Activated naive CD4-positive, alpha-beta T cell treated with anti-CD3 and anti-CD28 coated beads, Interleukin-2, amount 10 ng/mL, durations not matched to agents 7 days and 5 days (primary cell): ENCODE measurements around the gene NR4A2.

Experiments
- CTCF ChIA-PET: fragments of 350-600 bp; sonication (Branson Sonifier 250); formaldehyde crosslinking; loops from one replicate; lab custom pipeline; 2021; ENCODE audit warnings: antibody characterized with exemption; lab: Charles Lee
- DNase-seq: peaks from one replicate; pipeline ENCODE4 v3.0.0-alpha.2; 2020
- H3K27ac Mint-ChIP-seq: one replicate; pipeline ENCODE4 v1.8.0; 2021; ENCODE audit warnings: mild to moderate bottlenecking, moderate library complexity, mixed read lengths
- H3K27me3 Mint-ChIP-seq: one replicate; pipeline ENCODE4 v1.8.0; 2021; ENCODE audit warnings: mild to moderate bottlenecking, mixed read lengths
- H3K36me3 Mint-ChIP-seq: one replicate; pipeline ENCODE4 v1.8.0; 2021; ENCODE audit warnings: mixed read lengths
- H3K4me1 Mint-ChIP-seq: one replicate; pipeline ENCODE4 v1.8.0; 2021; ENCODE audit warnings: mixed read lengths
- H3K4me3 Mint-ChIP-seq: one replicate; pipeline ENCODE4 v1.8.0; 2021; ENCODE audit warnings: mild to moderate bottlenecking, moderate library complexity, mixed read lengths
- H3K9me3 Mint-ChIP-seq: one replicate; pipeline ENCODE4 v1.8.0; 2021; ENCODE audit warnings: mixed read lengths

The NR4A2 gene

GRCh38 chr2:156343940-156344301 is 11.4 kb upstream of the NR4A2 start:
- Mint-ChIP-seq H3K27ac (peak overlapping the region; percentile 95), H3K4me1 (peaks cover 40% of the 10 kb centered on the region), H3K27me3 (no peaks in the 10 kb centered on the region), H3K36me3 (no peaks in the 10 kb centered on the region), H3K4me3 (no peak overlapping the region), H3K9me3 (no peaks in the 10 kb centered on the region)
- CTCF ChIA-PET, result interaction anchor here (1.6 to 1.7 kb wide), 2 partner anchors 10 to 245 kb away, joined by 5 to 9 read pairs; no protein-coding TSS in a partner anchor
- DNase-seq, result no peak

GRCh38 chr2:156343096-156343939 is 10.8 kb upstream of the NR4A2 start:
- CTCF ChIA-PET, result interaction anchor here (0.6 to 1.7 kb wide), 3 partner anchors 9 to 244 kb away, joined by 3 to 9 read pairs (median 3); no protein-coding TSS in a partner anchor
- Mint-ChIP-seq H3K4me1 (peaks cover 46% of the 10 kb centered on the region), H3K9me3 (no peaks in the 10 kb centered on the region), H3K27me3 (no peaks in the 10 kb centered on the region), H3K4me3 (peak overlapping the region; percentile 68), H3K27ac (peak overlapping the region; percentile 95), H3K36me3 (peaks cover 4% of the 10 kb centered on the region)
- no peak for DNase-seq

GRCh38 chr2:156342254-156343095 is 10.0 kb upstream of the NR4A2 start:
- no peaks in the 10 kb centered on the region for H3K27me3 Mint-ChIP-seq
- peaks cover 5% of the 10 kb centered on the region for H3K36me3 Mint-ChIP-seq
- CTCF ChIA-PET, result interaction anchor here (0.6 to 1.7 kb wide), 3 partner anchors 8 to 245 kb away, joined by 3 to 9 read pairs (median 3); no protein-coding TSS in a partner anchor
- peaks cover 48% of the 10 kb centered on the region for H3K4me1 Mint-ChIP-seq
- peak overlapping the region; percentile 80 for H3K4me3 Mint-ChIP-seq
- DNase-seq, result peak; percentile 91
- peak overlapping the region; percentile 99 for H3K27ac Mint-ChIP-seq
- H3K9me3 Mint-ChIP-seq, result no peaks in the 10 kb centered on the region

- Mint-ChIP-seq H3K4me1 (peaks cover 48% of the 10 kb centered on the region), H3K27me3 (no peaks in the 10 kb centered on the region), H3K27ac (peak overlapping the region; percentile 99), H3K9me3 (no peaks in the 10 kb centered on the region), H3K36me3 (peaks cover 5% of the 10 kb centered on the region), H3K4me3 (peak overlapping the region; percentile 80)
- DNase-seq, result peak; percentile 93
- CTCF ChIA-PET, result interaction anchor here (1.9 to 2.2 kb wide), 2 partner anchors 58 to 248 kb away, joined by 6 to 7 read pairs; no protein-coding TSS in a partner anchor
These were observed 9.1 kb upstream of the NR4A2 start for GRCh38 chr2:156341452-156342253.

- H3K27ac Mint-ChIP-seq, result peak overlapping the region; percentile 99
- H3K27me3 Mint-ChIP-seq, result no peaks in the 10 kb centered on the region
- no peaks in the 10 kb centered on the region for H3K9me3 Mint-ChIP-seq
- DNase-seq, result peak; percentile 58
- H3K36me3 Mint-ChIP-seq, result peaks cover 5% of the 10 kb centered on the region
- peaks cover 52% of the 10 kb centered on the region for H3K4me1 Mint-ChIP-seq
- CTCF ChIA-PET, result interaction anchor here (0.5 to 2.2 kb wide), 3 partner anchors 59 to 548 kb away, joined by 4 to 7 read pairs (median 6); no protein-coding TSS in a partner anchor
- H3K4me3 Mint-ChIP-seq, result peak overlapping the region; percentile 80
These were observed 8.4 kb upstream of the NR4A2 start for GRCh38 chr2:156340804-156341451.

- H3K27me3 Mint-ChIP-seq, result no peaks in the 10 kb centered on the region
- H3K9me3 Mint-ChIP-seq, result no peaks in the 10 kb centered on the region
- peaks cover 58% of the 10 kb centered on the region for H3K4me1 Mint-ChIP-seq
- CTCF ChIA-PET, result interaction anchor here (1.9 to 2.2 kb wide), 2 partner anchors 60 to 249 kb away, joined by 6 to 7 read pairs; no protein-coding TSS in a partner anchor
- H3K36me3 Mint-ChIP-seq, result peaks cover 5% of the 10 kb centered on the region
- H3K27ac Mint-ChIP-seq, result peak overlapping the region; percentile 99
- DNase-seq, result no peak
- peak overlapping the region; percentile 80 for H3K4me3 Mint-ChIP-seq
These were observed 7.9 kb upstream of the NR4A2 start for GRCh38 chr2:156340377-156340776.

GRCh38 chr2:156339865-156340264 is 7.3 kb upstream of the NR4A2 start:
- CTCF ChIA-PET, result interaction anchor here (1.9 to 2.2 kb wide), 2 partner anchors 60 to 249 kb away, joined by 6 to 7 read pairs; no protein-coding TSS in a partner anchor
- no peak for DNase-seq
- Mint-ChIP-seq H3K4me1 (peaks cover 63% of the 10 kb centered on the region), H3K36me3 (peaks cover 5% of the 10 kb centered on the region), H3K27me3 (no peaks in the 10 kb centered on the region), H3K9me3 (no peaks in the 10 kb centered on the region), H3K27ac (no peak overlapping the region), H3K4me3 (peak overlapping the region; percentile 8)

GRCh38 chr2:156339110-156339847 is 6.8 kb upstream of the NR4A2 start:
- peak overlapping the region; percentile 8 for H3K4me3 Mint-ChIP-seq

GRCh38 chr2:156338578-156338977 is 6.1 kb upstream of the NR4A2 start:
- no peak overlapping the region for H3K4me3 Mint-ChIP-seq
- no peak overlapping the region for H3K27ac Mint-ChIP-seq
- DNase-seq, result no peak
- CTCF ChIA-PET, result no interaction called here
- H3K9me3 Mint-ChIP-seq, result no peaks in the 10 kb centered on the region
- H3K27me3 Mint-ChIP-seq, result peaks cover 7% of the 10 kb centered on the region
- H3K4me1 Mint-ChIP-seq, result peaks cover 62% of the 10 kb centered on the region
- peaks cover 5% of the 10 kb centered on the region for H3K36me3 Mint-ChIP-seq

More at GRCh38 chr2:156339110-156339847, 6.8 kb upstream of the NR4A2 start:
- CTCF ChIA-PET, result interaction anchor here (2.2 kb wide), 1 partner anchor 61 kb away, joined by 7 read pairs; no protein-coding TSS in a partner anchor
- Mint-ChIP-seq H3K4me1 (peaks cover 63% of the 10 kb centered on the region), H3K27me3 (peaks cover under 1% of the 10 kb centered on the region), H3K36me3 (peaks cover 5% of the 10 kb centered on the region), H3K9me3 (no peaks in the 10 kb centered on the region), H3K27ac (no peak overlapping the region)
- no peak for DNase-seq

GRCh38 chr2:156334496-156335478 is 2.3 kb upstream of the NR4A2 start:
- CTCF ChIA-PET, result interaction anchor here (0.7 to 3.0 kb wide), 14 partner anchors 8 to 1294 kb away, joined by 3 to 35 read pairs (median 4); partner anchors contain the start of genes ACVR1C and GPD2
- peaks cover 41% of the 10 kb centered on the region for H3K27me3 Mint-ChIP-seq
- peak overlapping the region; percentile 93 for H3K27ac Mint-ChIP-seq
- peaks cover 5% of the 10 kb centered on the region for H3K36me3 Mint-ChIP-seq
- peaks cover 61% of the 10 kb centered on the region for H3K4me1 Mint-ChIP-seq
- no peaks in the 10 kb centered on the region for H3K9me3 Mint-ChIP-seq
- peak overlapping the region; percentile 91 for H3K4me3 Mint-ChIP-seq
- peak; percentile 79 for DNase-seq

- peak; percentile 75 for DNase-seq
- no peaks in the 10 kb centered on the region for H3K9me3 Mint-ChIP-seq
These were observed 1.5 kb upstream of the NR4A2 start for GRCh38 chr2:156333951-156334495.

More at GRCh38 chr2:156333951-156334495, 1.5 kb upstream of the NR4A2 start:
- peaks cover 49% of the 10 kb centered on the region for H3K27me3 Mint-ChIP-seq
- H3K36me3 Mint-ChIP-seq, result peaks cover 5% of the 10 kb centered on the region
- H3K27ac Mint-ChIP-seq, result peak overlapping the region; percentile 93
- peaks cover 58% of the 10 kb centered on the region for H3K4me1 Mint-ChIP-seq
- CTCF ChIA-PET, result interaction anchor here (1.1 to 3.0 kb wide), 7 partner anchors 9 to 255 kb away, joined by 4 to 35 read pairs (median 7); partner anchors contain the start of gene GPD2
- H3K4me3 Mint-ChIP-seq, result peak overlapping the region; percentile 91
